Hepatocyte (in vitro differentiated cells): ENCODE results near the gene CHD1.

Experiments used
- EZH2 ChIP-seq: fragments of 200-600 bp; sonication (generic); IDR thresholded peaks from 2 replicates; pipeline ENCODE4 v1.6.1; 2016; ENCODE audit warnings: antibody characterized with exemption, mild to moderate bottlenecking, borderline replicate concordance
- TF ChIP-seq, protein P1 (sequence below): fragments of 200-600 bp; sonication (generic); IDR thresholded peaks from 2 replicates; pipeline ENCODE4 v1.5.1; 2016; ENCODE audit warnings: antibody characterized with exemption, mild to moderate bottlenecking; ENCODE audit not compliant: poor library complexity

DNA sequence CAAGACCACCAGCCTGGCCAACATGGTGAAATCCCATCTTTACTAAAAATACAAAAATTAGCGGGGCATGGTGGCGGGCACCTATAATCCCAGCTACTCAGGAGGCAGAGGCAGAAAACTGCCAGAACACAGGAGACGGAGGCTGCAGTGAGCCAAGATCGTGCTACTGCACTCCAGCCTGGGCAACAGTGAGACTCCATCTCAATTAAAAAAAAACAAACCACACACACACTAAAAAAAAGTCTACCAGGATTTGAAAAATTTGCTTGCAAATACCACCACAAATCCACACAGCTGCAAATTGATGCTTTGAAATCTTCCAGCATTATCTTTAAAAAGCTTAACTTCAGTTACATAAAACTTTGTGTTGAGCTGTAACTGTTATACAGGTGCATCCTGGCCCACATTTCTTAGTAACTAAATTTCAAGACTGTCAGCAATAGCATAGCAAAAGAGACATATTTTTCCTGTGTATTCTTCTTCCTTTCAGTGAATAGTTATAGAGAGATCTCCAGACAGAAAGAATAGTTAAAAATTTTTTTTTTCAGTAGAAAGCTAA is 6.8 kb downstream of the CHD1 start:
- TF ChIP-seq, protein P1, sequence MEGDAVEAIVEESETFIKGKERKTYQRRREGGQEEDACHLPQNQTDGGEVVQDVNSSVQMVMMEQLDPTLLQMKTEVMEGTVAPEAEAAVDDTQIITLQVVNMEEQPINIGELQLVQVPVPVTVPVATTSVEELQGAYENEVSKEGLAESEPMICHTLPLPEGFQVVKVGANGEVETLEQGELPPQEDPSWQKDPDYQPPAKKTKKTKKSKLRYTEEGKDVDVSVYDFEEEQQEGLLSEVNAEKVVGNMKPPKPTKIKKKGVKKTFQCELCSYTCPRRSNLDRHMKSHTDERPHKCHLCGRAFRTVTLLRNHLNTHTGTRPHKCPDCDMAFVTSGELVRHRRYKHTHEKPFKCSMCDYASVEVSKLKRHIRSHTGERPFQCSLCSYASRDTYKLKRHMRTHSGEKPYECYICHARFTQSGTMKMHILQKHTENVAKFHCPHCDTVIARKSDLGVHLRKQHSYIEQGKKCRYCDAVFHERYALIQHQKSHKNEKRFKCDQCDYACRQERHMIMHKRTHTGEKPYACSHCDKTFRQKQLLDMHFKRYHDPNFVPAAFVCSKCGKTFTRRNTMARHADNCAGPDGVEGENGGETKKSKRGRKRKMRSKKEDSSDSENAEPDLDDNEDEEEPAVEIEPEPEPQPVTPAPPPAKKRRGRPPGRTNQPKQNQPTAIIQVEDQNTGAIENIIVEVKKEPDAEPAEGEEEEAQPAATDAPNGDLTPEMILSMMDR = no peak
- TF ChIP-seq EZH2 = no peak
